GM12864 (cell line): Measurements from ENCODE around the gene SLC9B1.

Experiments
- DNase-seq: peaks from one replicate; pipeline ENCODE4 v3.0.0-alpha.2; 2011; ENCODE audit warnings: low read depth
- H3K4me3 ChIP-seq: 2 replicates; pipeline ENCODE4 v1.5.1; 2011; ENCODE audit warnings: mild to moderate bottlenecking, low read depth, low read length, control low read depth
- TF ChIP-seq, protein P1 (sequence below): IDR thresholded peaks from 2 replicates; pipeline ENCODE4 v1.5.1; 2011; ENCODE audit warnings: low read depth, mild to moderate bottlenecking, moderate library complexity, low read length, control low read depth, inconsistent platforms; ENCODE audit errors: missing control alignments

SLC9B1 gene

DNA sequence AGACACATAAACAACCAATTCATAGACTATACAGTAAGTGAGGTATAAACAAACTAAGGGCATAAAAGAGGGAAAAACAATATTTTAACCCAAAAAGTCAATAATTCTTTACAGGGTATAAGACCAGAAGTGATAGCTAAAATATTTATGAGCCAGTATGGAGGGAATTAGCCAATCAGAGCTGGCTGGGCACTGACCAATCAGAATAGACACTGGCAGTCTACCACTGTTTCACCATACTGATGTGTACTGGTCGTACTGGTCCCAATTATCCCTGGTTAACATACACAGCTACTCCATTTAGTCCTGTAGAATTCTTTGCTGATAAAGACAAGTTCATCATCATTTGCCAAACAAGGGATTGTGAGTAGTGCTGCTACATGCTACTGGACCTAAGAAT is 9.8 kb upstream of the SLC9B1 start:
- TF ChIP-seq, protein P1, sequence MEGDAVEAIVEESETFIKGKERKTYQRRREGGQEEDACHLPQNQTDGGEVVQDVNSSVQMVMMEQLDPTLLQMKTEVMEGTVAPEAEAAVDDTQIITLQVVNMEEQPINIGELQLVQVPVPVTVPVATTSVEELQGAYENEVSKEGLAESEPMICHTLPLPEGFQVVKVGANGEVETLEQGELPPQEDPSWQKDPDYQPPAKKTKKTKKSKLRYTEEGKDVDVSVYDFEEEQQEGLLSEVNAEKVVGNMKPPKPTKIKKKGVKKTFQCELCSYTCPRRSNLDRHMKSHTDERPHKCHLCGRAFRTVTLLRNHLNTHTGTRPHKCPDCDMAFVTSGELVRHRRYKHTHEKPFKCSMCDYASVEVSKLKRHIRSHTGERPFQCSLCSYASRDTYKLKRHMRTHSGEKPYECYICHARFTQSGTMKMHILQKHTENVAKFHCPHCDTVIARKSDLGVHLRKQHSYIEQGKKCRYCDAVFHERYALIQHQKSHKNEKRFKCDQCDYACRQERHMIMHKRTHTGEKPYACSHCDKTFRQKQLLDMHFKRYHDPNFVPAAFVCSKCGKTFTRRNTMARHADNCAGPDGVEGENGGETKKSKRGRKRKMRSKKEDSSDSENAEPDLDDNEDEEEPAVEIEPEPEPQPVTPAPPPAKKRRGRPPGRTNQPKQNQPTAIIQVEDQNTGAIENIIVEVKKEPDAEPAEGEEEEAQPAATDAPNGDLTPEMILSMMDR, result no peak
- no peak for DNase-seq
- H3K4me3 ChIP-seq, result no peak overlapping the region

DNA sequence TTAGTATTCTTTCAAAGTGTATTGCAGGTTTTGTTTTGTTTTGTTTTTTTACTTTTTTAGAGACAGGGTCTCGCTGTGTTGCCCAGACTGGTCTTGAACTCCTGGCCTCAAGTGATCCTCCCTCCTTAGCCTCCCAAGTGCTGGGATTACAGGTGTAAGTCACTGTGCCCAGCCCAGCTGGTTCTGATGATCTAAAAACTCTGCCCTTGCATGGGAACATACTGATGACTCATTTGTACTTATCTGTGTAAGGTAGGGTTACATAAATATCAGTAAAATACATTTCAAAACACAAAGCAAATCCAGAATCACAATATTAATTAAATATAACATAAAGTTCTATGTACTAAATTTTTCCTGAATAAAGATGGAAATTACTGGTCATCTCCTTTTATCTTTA is 7.4 kb upstream of the SLC9B1 start:
- H3K4me3 ChIP-seq, result no peak overlapping the region
- no peak for DNase-seq
- TF ChIP-seq, protein P1, result no peak

DNA sequence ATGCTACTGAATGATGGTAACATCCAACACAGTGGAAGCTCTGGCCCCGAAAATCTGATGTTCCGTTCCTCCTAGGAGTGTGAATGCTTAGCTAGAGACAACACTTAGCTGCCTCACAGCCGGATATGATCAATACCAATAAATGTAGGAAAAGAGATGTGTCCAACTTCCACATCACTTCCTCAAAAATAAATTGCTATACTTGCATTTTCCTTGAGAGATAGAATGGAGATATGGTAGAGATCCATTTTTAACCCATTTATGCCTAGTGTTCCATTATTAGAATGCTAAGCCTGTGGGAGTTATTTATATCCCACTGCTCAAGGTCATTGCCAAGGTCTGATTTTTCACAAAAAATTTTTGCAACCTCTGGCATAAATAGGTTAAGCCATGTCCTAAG is 5.5 kb upstream of the SLC9B1 start:
- H3K4me3 ChIP-seq, result no peak overlapping the region
- TF ChIP-seq, protein P1, result no peak
- no peak for DNase-seq

DNA sequence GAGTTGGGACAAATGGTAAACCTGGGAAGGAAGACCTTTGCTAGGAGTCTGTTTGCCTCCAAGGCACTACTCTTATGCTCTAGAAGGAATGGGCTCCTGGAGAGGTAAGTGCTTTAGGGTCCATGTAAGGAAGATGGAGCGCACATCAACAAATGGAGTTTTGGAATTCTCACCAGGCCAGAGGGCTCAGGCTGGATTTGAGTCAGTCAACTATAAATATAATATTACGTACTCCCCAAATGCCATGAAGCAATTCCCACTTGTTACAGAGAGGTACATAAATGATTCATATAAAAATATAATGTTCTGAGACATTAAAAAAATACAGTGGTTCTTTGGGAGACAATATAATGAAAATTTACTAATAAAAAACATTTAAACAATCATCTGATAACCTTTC is 1.6 kb upstream of the SLC9B1 start:
- no peak overlapping the region for H3K4me3 ChIP-seq
- no peak for DNase-seq
- TF ChIP-seq, protein P1, result no peak

DNA sequence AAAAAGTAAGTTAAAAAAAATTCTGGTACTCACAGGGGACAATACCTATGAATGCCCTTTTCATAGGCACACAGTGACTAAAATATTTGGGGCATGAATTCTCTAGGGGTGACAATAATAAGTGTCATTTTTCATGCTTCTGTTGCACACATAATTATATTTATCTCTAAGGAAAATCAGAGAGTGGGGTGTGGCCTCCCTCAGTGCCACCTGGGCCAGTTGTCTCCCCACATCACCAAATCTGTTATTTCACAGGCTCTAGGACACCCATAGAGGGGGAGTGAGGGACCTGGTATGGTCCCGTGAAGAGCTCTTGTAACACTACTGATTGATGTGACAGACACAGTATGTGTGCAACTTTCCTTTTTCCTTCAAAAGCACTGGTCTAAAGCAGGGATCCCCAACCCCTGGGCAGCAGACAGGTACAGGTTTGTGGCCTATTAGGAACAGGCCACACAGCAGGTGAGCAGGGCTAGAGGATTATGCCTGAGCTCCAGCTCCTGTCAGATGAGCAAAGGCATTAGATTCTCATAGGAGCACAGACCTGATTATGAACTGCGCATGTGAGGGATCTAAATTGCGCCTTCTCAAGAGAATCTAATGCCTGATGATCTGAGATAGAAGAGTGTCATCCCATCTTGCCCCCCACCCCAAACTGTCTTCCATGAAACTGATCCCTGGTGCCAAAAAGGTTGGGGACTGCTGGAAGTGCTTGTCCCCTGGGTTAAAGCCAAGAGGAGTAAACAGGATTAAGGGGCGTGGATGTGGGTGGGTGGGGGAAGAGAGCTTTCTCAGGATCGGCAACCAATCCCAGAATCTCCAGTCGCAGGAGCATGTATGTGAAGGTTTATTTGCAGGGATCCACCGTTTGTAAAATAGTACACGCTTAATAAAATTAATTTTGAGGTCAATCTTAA is 856 bp downstream of the SLC9B1 start:
- TF ChIP-seq, protein P1, result no peak
- no peak for DNase-seq
- H3K4me3 ChIP-seq, result peak overlapping the region; percentile 93

DNA sequence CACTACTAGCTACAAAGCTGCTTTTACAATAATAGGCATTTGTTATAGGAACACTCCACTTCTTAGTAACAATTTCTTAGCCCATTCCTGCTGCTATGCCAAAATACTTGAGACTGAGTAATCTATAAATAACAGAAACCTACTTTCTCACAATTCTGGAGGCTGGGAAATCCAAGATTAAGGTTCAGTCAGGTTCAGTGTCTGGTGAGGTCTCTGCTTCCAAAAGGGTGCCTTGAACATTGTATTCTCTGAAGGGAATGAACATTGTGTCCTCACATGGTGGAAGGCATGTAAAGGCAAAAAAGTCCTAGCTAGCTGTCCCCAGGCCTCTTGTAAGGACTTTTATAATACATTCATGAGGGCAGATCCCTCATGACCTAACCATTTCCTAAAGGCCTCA is 7.0 kb downstream of the SLC9B1 start:
- TF ChIP-seq, protein P1, result no peak
- H3K4me3 ChIP-seq, result no peak overlapping the region
- no peak for DNase-seq

DNA sequence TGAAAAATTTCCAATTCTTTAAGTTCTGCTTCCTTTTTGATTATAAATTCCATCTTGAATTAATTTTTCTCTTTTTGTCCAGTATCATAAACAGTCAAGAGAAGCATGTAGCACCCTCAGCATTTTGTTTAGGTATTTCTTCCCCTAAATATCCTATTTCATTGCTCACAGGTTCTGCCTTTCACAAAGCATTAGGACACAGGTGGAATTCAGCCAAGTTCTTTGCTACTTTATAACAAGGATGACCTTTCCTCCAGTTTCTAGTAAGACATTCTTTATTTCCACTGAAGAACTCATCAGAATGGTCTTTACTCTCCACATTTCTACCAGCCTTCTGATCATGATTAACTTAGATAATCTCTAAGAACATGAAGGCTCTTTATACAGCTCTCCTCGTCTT is 7.4 kb downstream of the SLC9B1 start:
- no peak overlapping the region for H3K4me3 ChIP-seq
- no peak for DNase-seq
- TF ChIP-seq, protein P1, result no peak
